NCI-H526 (cell line): ENCODE results near the gene TKTL1.
"Not testable (repeated sequence)": the region's sequence is repeated elsewhere in the genome, so short reads cannot be mapped to it uniquely, and the experiment has no call there.

Source experiments
- DNase-seq, 2 experiments: peaks; one replicate each; lab custom pipeline; 2025; lab: John Stamatoyannopoulos, UW

The TKTL1 gene, protein sequence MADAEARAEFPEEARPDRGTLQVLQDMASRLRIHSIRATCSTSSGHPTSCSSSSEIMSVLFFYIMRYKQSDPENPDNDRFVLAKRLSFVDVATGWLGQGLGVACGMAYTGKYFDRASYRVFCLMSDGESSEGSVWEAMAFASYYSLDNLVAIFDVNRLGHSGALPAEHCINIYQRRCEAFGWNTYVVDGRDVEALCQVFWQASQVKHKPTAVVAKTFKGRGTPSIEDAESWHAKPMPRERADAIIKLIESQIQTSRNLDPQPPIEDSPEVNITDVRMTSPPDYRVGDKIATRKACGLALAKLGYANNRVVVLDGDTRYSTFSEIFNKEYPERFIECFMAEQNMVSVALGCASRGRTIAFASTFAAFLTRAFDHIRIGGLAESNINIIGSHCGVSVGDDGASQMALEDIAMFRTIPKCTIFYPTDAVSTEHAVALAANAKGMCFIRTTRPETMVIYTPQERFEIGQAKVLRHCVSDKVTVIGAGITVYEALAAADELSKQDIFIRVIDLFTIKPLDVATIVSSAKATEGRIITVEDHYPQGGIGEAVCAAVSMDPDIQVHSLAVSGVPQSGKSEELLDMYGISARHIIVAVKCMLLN

GRCh38 chrX:154295664-154296310 is at the start of gene TKTL1:
Gene TKTL1, plus strand, starts transcription at chrX:154295795. Its CDS starts 65 bp downstream, at chrX:154295860.
- no peak for DNase-seq

GRCh38 chrX:154247377-154248045 is 48.1 kb upstream of the TKTL1 start:
- DNase-seq: not testable (repeated sequence)

DNA sequence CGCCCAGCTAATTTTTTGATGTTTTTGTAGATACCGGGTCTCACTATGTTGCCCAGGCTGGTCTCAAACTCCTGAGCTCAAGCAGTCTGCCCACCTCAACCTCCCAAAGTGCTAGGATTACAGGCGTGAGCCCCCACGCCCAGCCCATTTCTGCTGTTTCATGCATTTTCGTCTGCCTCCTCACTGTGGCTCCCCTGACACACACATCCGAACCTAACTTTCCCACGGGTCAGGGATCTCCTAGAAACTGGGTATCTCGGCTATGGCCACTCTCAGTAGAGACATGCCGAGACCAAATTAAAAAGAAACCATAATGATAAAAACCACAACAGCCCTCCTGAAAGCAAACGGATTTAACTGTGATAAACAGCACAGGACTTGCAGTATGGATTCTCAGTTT is 47.5 kb upstream of the TKTL1 start:
- DNase-seq: not testable (repeated sequence)

GRCh38 chrX:154257282-154257681 is 38.3 kb upstream of the TKTL1 start, which contains the start of gene OPN1MW3:
Gene OPN1MW3, plus strand, starts transcription at chrX:154257582. Its CDS starts 38 bp downstream, at chrX:154257620.
- DNase-seq: not testable (repeated sequence)

DNA sequence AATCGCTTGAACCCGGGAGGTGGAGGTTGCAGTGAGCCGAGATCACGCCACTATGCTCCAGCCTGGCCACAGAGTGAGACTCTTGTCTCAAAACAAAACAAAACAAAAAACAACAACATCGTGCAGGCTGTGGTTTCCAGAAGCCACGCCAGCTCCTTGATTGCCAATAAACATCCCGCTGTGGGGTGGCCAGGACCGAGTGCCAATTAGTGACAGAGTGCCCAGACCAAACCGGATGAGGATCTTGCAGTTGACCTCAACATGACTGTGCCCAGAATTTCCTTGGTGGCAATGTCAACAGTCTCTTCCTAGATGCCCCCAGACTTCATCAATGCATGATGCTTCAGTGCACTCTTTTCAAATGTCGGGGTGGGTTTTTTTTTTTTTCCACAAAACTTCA is 36.9 kb upstream of the TKTL1 start:
- DNase-seq: not testable (repeated sequence)

GRCh38 chrX:154263072-154263471 is 32.5 kb upstream of the TKTL1 start:
- DNase-seq: not testable (repeated sequence)

GRCh38 chrX:154269245-154269644 is 26.4 kb upstream of the TKTL1 start:
- DNase-seq: not testable (repeated sequence)

GRCh38 chrX:154284489-154285338 is 10.9 kb upstream of the TKTL1 start:
- DNase-seq: not testable (repeated sequence)

- DNase-seq: not testable (repeated sequence)
Measured at GRCh38 chrX:154286406-154286805, 9.2 kb upstream of the TKTL1 start.

- no peak for DNase-seq
Measured at GRCh38 chrX:154294791-154295574, 612 bp upstream of the TKTL1 start, which contains the start of gene TEX28. Gene TEX28, minus strand, starts transcription at chrX:154295124. Its CDS starts 3,007 bp downstream, at chrX:154292117.

- DNase-seq: no peak
Measured at GRCh38 chrX:154296731-154297130, 1.1 kb downstream of the TKTL1 start.

DNA sequence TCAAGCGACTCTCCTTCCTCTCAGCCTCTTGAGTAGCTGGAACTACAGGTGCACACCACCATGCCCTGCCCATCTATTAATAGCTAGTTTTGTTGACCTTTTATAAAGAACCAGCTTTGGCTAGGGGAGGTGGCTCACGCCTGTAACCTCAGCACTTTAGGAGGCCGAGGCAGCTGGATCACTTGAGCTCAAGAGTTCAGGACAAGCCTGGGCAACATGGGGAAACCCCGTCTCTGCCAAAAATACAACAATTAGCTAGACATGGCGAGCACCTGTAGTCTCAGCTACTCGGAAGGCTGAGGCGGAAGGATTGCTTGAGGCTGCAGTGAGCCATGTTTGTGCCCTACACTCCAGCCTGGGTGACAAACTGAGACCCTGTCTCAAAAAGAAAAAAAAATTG is 2.7 kb downstream of the TKTL1 start:
- DNase-seq: no peak

- DNase-seq: no peak
Measured at GRCh38 chrX:154300816-154301215, 5.2 kb downstream of the TKTL1 start.

DNA sequence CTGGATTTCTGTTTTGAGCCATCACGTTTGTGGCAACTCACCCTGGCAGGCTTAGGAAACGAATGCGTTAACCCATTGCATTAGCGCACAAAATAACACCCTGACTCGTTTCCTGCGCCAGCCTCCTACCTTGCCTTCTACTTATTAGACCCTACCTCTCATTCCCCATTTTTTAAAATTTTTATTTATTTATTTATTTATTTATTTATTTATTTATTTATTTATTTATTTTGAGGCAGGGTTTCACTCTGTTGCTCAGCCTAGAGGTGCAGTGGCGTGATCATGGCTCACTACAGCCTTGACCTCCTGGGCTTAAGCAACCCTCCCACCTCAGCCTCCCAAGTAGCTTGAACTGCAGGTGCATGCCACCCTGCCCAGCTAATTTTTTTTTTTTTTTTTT is 7.4 kb downstream of the TKTL1 start:
- DNase-seq: not testable (repeated sequence)

- no peak for DNase-seq
Measured at GRCh38 chrX:154303476-154303875, 7.9 kb downstream of the TKTL1 start.

DNA sequence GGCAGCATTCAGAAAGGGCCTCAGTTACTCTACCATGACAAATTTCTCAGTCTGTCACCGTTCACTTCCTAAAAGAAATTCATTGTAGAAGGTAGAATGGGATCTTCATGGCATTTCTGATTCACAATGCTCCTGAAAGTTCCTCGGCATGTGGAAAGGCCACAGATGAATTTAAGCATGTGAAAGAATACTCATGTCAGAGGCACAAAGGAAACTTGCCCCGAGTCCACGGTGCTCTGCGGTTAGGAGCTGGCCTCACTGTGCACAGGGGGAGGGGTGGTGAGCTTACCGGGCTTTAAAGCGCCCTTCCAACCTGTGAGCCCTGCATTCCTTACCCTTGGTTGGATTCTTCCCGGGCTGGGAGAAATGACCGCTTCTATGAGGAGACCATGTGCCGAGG is 9.3 kb downstream of the TKTL1 start:
- no peak for DNase-seq

DNA sequence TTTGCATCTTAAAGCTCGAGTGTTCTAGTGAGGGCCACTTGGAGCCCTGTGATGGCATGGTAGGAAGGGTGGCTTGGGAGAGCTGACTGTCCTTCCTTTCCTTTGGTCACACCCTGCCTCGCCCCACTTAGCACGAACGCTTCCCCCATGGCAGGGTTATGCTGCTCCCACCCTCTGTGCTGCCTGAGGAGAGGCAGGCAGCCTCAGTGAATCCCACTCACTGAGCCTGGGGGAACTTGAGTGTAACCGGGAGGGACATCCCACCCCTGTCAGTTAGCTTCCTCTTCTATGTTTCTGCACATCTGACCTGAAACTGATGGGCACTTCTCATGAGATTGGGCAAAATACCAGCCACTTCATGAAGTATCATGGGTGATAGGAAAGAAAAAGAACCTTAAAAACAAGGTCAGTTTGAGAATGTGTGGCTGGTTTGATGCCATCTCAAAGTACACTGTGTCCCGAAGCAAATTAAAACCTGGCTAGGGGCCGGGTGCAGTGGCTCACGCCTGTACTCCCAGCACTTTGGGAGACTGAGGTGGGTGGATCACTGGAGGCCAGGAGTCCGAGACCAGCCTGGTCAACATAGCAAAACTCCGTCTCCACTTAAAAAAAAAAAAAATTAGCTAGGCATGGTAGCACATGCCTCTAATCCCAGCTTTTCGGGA is 10.1 kb downstream of the TKTL1 start:
- no peak for DNase-seq

DNA sequence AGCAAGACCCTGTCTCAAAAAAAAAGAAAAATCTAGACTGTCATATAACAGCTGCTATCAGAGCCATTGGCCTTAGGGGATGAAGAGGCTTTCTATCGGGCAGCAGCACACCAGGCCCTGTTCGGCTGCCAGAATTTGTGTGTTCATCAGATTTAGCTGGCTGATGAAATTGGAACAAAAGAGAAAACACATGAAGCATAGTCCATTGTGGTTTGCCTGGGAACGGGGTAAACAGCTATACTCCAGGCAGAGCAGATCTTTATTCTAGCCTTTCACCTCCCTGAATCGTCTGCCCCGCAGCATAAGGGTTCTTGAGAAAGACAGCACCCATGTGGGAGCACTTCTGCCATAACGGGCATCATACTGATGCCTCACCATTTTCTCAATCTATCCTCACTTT is 11.6 kb downstream of the TKTL1 start:
- no peak for DNase-seq

- DNase-seq: peak; percentile 42 to 66
Measured at GRCh38 chrX:154308108-154308946, 12.7 kb downstream of the TKTL1 start.
